GM10248 (cell line): ENCODE measurements around the gene SMC1B.
"Not testable (repeated sequence)": the region's sequence is repeated elsewhere in the genome, so short reads cannot be mapped to it uniquely, and the experiment has no call there.

Experiments used
- CTCF ChIA-PET: fragments of 300-600 bp; sonication (Branson Sonifier 250); formaldehyde crosslinking; extraction: SDS; loops from one replicate; lab custom pipeline; 2021; ENCODE audit warnings: antibody characterized with exemption; lab: Yijun Ruan, JAX
- POLR2A ChIA-PET: fragments of 350-650 bp; sonication (Branson Sonifier 250); formaldehyde crosslinking; extraction: SDS; loops from one replicate; lab custom pipeline; 2020; ENCODE audit warnings: antibody characterized with exemption; lab: Yijun Ruan, JAX
- DNase-seq: peaks from one replicate; pipeline ENCODE4 v3.0.0; 2012; ENCODE audit errors: extremely low spot score
- CTCF ChIP-seq: IDR thresholded peaks from 2 replicates; pipeline ENCODE4 v1.5.1; 2012; ENCODE audit warnings: mild to moderate bottlenecking, low read depth; ENCODE audit errors: extremely low read depth, missing control alignments, control extremely low read depth

SMC1B gene

GRCh38 chr22:45445031-45445710 is 31.8 kb upstream of the SMC1B start:
- CTCF ChIA-PET = no interaction called here
- no peak for TF ChIP-seq CTCF
- POLR2A ChIA-PET = no interaction called here
- no peak for DNase-seq

- ChIA-PET CTCF (interaction anchor here (0.9 to 1.3 kb wide), 4 partner anchors 10 to 297 kb away, joined by 3 to 4 read pairs (median 3); no protein-coding TSS in a partner anchor), POLR2A (no interaction called here)
- TF ChIP-seq CTCF = no peak
- DNase-seq = no peak
Measured at GRCh38 chr22:45444168-45444567, 30.8 kb upstream of the SMC1B start.

- CTCF ChIA-PET = interaction anchor here (1.2 to 1.5 kb wide), 6 partner anchors 9 to 216 kb away, joined by 3 to 7 read pairs (median 4); no protein-coding TSS in a partner anchor
- POLR2A ChIA-PET = no interaction called here
- TF ChIP-seq CTCF = no peak
- DNase-seq = no peak
Measured at GRCh38 chr22:45442116-45442515, 28.7 kb upstream of the SMC1B start.

- peak; percentile 61 for TF ChIP-seq CTCF
- peak; percentile 50 for DNase-seq
- POLR2A ChIA-PET = no interaction called here
- CTCF ChIA-PET = interaction anchor here (1.0 to 1.5 kb wide), 7 partner anchors 8 to 174 kb away, joined by 3 to 4 read pairs (median 3); no protein-coding TSS in a partner anchor
Measured at GRCh38 chr22:45441138-45441537, 27.7 kb upstream of the SMC1B start.

GRCh38 chr22:45440688-45441087 is 27.3 kb upstream of the SMC1B start:
- POLR2A ChIA-PET, DNase-seq: not testable (repeated sequence)
- CTCF ChIA-PET = interaction anchor here (1.0 to 1.4 kb wide), 6 partner anchors 8 to 174 kb away, joined by 3 to 4 read pairs (median 3); no protein-coding TSS in a partner anchor

- CTCF ChIA-PET = interaction anchor here (1.1 to 2.7 kb wide), 5 partner anchors 9 to 679 kb away, joined by 3 to 11 read pairs (median 5); no protein-coding TSS in a partner anchor
- POLR2A ChIA-PET = no interaction called here
- TF ChIP-seq CTCF = no peak
- DNase-seq = no peak
Measured at GRCh38 chr22:45438336-45438735, 24.9 kb upstream of the SMC1B start.

GRCh38 chr22:45436871-45437517 is 23.6 kb upstream of the SMC1B start:
- DNase-seq, POLR2A ChIA-PET: not testable (repeated sequence)
- CTCF ChIA-PET = interaction anchor here (0.9 to 2.7 kb wide), 8 partner anchors 25 to 680 kb away, joined by 3 to 11 read pairs (median 4); no protein-coding TSS in a partner anchor
